Panc1 (cell line): Measurements from ENCODE around the gene TWF2. TPM values are rescaled to one million over a fixed set of nuclear protein-coding genes. Genes with fewer than 3 reads are reported as not detected.

Experiments
- ATAC-seq: fragments of 200-7000 bp; cut with Tn5 transposase; 2 replicates; pipeline ENCODE4 v1.9.1; 2020; ENCODE audit warnings: mild to moderate bottlenecking, moderate library complexity
- BruUV-seq: library from RNA; stranded (reverse); fragments of 400-500 nt; replicated peaks from 2 replicates; lab custom pipeline; 2021; lab: Mats Ljungman, UMichigan
- CTCF ChIA-PET: fragments of 300-600 bp; sonication (Branson Sonifier 250); formaldehyde crosslinking; loops from one replicate; lab custom pipeline; 2022; ENCODE audit warnings: antibody characterized with exemption; lab: Charles Lee
- POLR2A ChIA-PET: fragments of 300-600 bp; sonication (Branson Sonifier 250); formaldehyde crosslinking; loops from one replicate; lab custom pipeline; 2022; ENCODE audit warnings: antibody characterized with exemption; lab: Charles Lee
- DNase-seq: peaks from one replicate; pipeline ENCODE4 v3.0.0-alpha.2; 2010; ENCODE audit warnings: low read depth, low spot score
- H3K27ac ChIP-seq: 2 replicates; pipeline ENCODE4 v1.5.1; 2011; ENCODE audit warnings: mild to moderate bottlenecking, low read length, inconsistent platforms
- H3K27me3 ChIP-seq: fragments of 200-500 bp; sonication (Bioruptor generic); 2 replicates; pipeline ENCODE4 v1.6.0; 2014; ENCODE audit warnings: low read length, inconsistent platforms; ENCODE audit not compliant: control insufficient read depth, insufficient read depth
- H3K36me3 ChIP-seq: fragments of 200-500 bp; sonication (Bioruptor generic); 2 replicates; pipeline ENCODE4 v1.5.1; 2014; ENCODE audit warnings: inconsistent platforms, mild to moderate bottlenecking, low read length, moderate library complexity; ENCODE audit not compliant: control insufficient read depth, insufficient read depth
- H3K4me1 ChIP-seq: 2 replicates; pipeline ENCODE4 v1.5.1; 2011; ENCODE audit warnings: inconsistent platforms, mild to moderate bottlenecking, low read length, moderate library complexity; ENCODE audit not compliant: control insufficient read depth, insufficient read depth
- H3K4me3 ChIP-seq, 2 experiments: 2 replicates each; pipeline ENCODE4 v1.5.1; 2011 to 2012; ENCODE audit warnings: low read depth in 2 of 2, low read length in 2 of 2, mild to moderate bottlenecking in 2 of 2, inconsistent platforms in 1 of 2, moderate library complexity in 1 of 2
- H3K9me3 ChIP-seq: fragments of 200-500 bp; sonication (Bioruptor generic); 2 replicates; pipeline ENCODE4 v1.5.1; 2014; ENCODE audit warnings: low read depth, mild to moderate bottlenecking, inconsistent platforms, low read length, moderate library complexity; ENCODE audit not compliant: control insufficient read depth, insufficient read depth
- CTCF ChIP-seq: fragments of 450-650 bp; IDR thresholded peaks from 2 replicates; pipeline ENCODE4 v1.5.1; 2017; ENCODE audit warnings: mild to moderate bottlenecking
- POLR2AphosphoS5 ChIP-seq: IDR thresholded peaks from 2 replicates; pipeline ENCODE4 v1.6.1; 2012; ENCODE audit warnings: mild to moderate bottlenecking, low read depth, low read length, moderate library complexity
- REST ChIP-seq, 2 experiments: IDR thresholded peaks; 2 replicates each; pipeline ENCODE4 v1.6.1; 2011 to 2012; ENCODE audit warnings: low read depth in 2 of 2, control low read depth in 1 of 2, low read length in 1 of 2, mild to moderate bottlenecking in 1 of 2, moderate library complexity in 1 of 2; ENCODE audit not compliant: insufficient read depth in 1 of 2
- SIN3A ChIP-seq: IDR thresholded peaks from 2 replicates; pipeline ENCODE4 v1.6.1; 2012; ENCODE audit warnings: low read depth, mild to moderate bottlenecking, low read length, moderate library complexity, borderline replicate concordance; ENCODE audit not compliant: insufficient read depth
- TCF7L2 ChIP-seq: IDR thresholded peaks from 2 replicates; pipeline ENCODE4 v1.6.1; 2011; ENCODE audit warnings: mild to moderate bottlenecking, low read depth, low read length, inconsistent platforms
- in situ Hi-C: cut with HindIII; loops from 2 replicates; pipeline ENCODE4 v1.10.0; 2016; ENCODE audit warnings: low sequenced_read_pairs, low pct_unique_long_range_greater_than_20kb
- intact Hi-C: fragments of 100-400 bp; cut with micrococcal nuclease; formaldehyde crosslinking; loops from one replicate; pipeline ENCODE4 v1.10.0; 2022; ENCODE audit not compliant: unreplicated experiment
- total RNA-seq: library from RNA; stranded (reverse); gene quantifications from one replicate; pipeline ENCODE4 v1.2.1, GENCODE V29; 2021; ENCODE audit not compliant: unreplicated experiment

Gene TWF2
- total RNA-seq, 1 experiment from 2014 or later = 51.9 TPM

- no TSS peak for BruUV-seq
- no peak for TF ChIP-seq TCF7L2
- TF ChIP-seq POLR2AphosphoS5 = no peak
- TF ChIP-seq CTCF = no peak
- no peak for TF ChIP-seq REST (IDR thresholded peaks at IDR 0.05; ENCODE audit: insufficient read depth in 1 of 2, low read depth in 2 of 2, low read length in 1 of 2)
- no peak for TF ChIP-seq SIN3A
- intact Hi-C loops (no loop called here), in situ Hi-C loops (no loop called here)
- no peaks in the 10 kb centered on the region for H3K36me3 ChIP-seq
- no peak overlapping the region for H3K4me3 ChIP-seq
- H3K4me1 ChIP-seq = no peaks in the 10 kb centered on the region
- ChIA-PET POLR2A (no interaction called here), CTCF (no interaction called here)
- no peaks in the 10 kb centered on the region for H3K27me3 ChIP-seq
- H3K27ac ChIP-seq = no peak overlapping the region
- DNase-seq = no peak
- no peak for ATAC-seq
- no peaks in the 10 kb centered on the region for H3K9me3 ChIP-seq
Observed at GRCh38 chr3:52183786-52184445, 55.0 kb downstream of the TWF2 start.

GRCh38 chr3:52182691-52183090 is 56.3 kb downstream of the TWF2 start:
- Histone ChIP-seq H3K27me3 (no peaks in the 10 kb centered on the region), H3K36me3 (no peaks in the 10 kb centered on the region), H3K27ac (no peak overlapping the region), H3K9me3 (no peaks in the 10 kb centered on the region), H3K4me1 (no peaks in the 10 kb centered on the region), H3K4me3 (no peak overlapping the region)
- ChIA-PET CTCF (no interaction called here), POLR2A (interaction anchor here (0.6 kb wide), 1 partner anchor 219 kb away, joined by 4 read pairs; no protein-coding TSS in a partner anchor)
- no peak for ATAC-seq
- BruUV-seq = no TSS peak
- no peak for DNase-seq
- intact Hi-C loops = no loop called here
- no peak for TF ChIP-seq TCF7L2
- TF ChIP-seq REST (IDR thresholded peaks at IDR 0.05; ENCODE audit: insufficient read depth in 1 of 2, low read depth in 2 of 2, low read length in 1 of 2) = no peak
- TF ChIP-seq CTCF = no peak
- no peak for TF ChIP-seq POLR2AphosphoS5
- TF ChIP-seq SIN3A = no peak
- in situ Hi-C loops = no loop called here
